HCT116 (cell line): Measurements from ENCODE around the gene PPP4R3A. TPM values are rescaled to one million over a fixed set of nuclear protein-coding genes. Genes with fewer than 3 reads are reported as not detected.

Experiments
- ATAC-seq: fragments of 200-7000 bp; cut with Tn5 transposase; 2 replicates; pipeline ENCODE4 v1.9.1; 2020; ENCODE audit warnings: mild to moderate bottlenecking, moderate library complexity
- BruUV-seq: library from RNA; stranded (reverse); fragments of 400-500 nt; replicated peaks from 2 replicates; lab custom pipeline; 2021; lab: Mats Ljungman, UMichigan
- CTCF ChIA-PET: fragments of 300-600 bp; sonication (Branson Sonifier 250); formaldehyde crosslinking; loops from one replicate; lab custom pipeline; 2021; ENCODE audit warnings: antibody characterized with exemption; lab: Charles Lee
- POLR2A ChIA-PET: fragments of 300-600, 350-600 bp; sonication (Branson Sonifier 250); formaldehyde crosslinking; loops from one replicate; lab custom pipeline; 2021; ENCODE audit warnings: antibody characterized with exemption; lab: Charles Lee
- RAD21 ChIA-PET, 2 experiments: fragments of 300-600 bp; sonication (Branson Sonifier 250); formaldehyde crosslinking; loops; one replicate each; lab custom pipeline; 2023; ENCODE audit warnings: low total read pairs in 2 of 2; ENCODE audit not compliant: uncharacterized antibody in 2 of 2, unreplicated experiment in 2 of 2, low non-redundant PET in 1 of 2; lab: Charles Lee
- DNase-seq: peaks from one replicate; pipeline ENCODE4 v3.0.0-alpha.2; 2010; ENCODE audit warnings: low read depth, low spot score
- H2AFZ ChIP-seq: fragments of 200-600 bp; shearing (Covaris generic), sonication (generic); 2 replicates; pipeline ENCODE4 v1.6.1; 2017; ENCODE audit warnings: low read depth, mixed run types, mixed read lengths, antibody characterized with exemption, low read length; ENCODE audit not compliant: poor library complexity, severe bottlenecking
- H3K27ac ChIP-seq: 2 replicates; pipeline ENCODE4 v1.5.1; 2012; ENCODE audit warnings: low read depth, low read length
- H3K27me3 ChIP-seq: fragments of 200-600 bp; sonication (generic); 2 replicates; pipeline ENCODE4 v1.6.1; 2016; ENCODE audit warnings: mixed run types, low read length, mixed read lengths; ENCODE audit not compliant: insufficient read depth
- H3K36me3 ChIP-seq, 2 experiments: fragments of 200-500 bp in 1 of 2; fragments of 200-600 bp in 1 of 2; sonication (Bioruptor generic) in 1 of 2; sonication (generic) in 1 of 2; 2 replicates each; pipeline versions ENCODE4 v1.5.1 to v1.6.1; 2014 to 2016; ENCODE audit warnings: low read length in 2 of 2, inconsistent platforms in 1 of 2, mixed read lengths in 1 of 2, mixed run types in 1 of 2; ENCODE audit not compliant: insufficient read depth in 2 of 2, control insufficient read depth in 1 of 2
- H3K4me1 ChIP-seq, 2 experiments: fragments of 200-600 bp in 1 of 2; sonication (generic) in 1 of 2; 2 replicates each; pipeline versions ENCODE4 v1.5.1 to v1.6.1; 2012 to 2017; ENCODE audit warnings: low read length in 2 of 2, inconsistent platforms in 1 of 2, mild to moderate bottlenecking in 1 of 2, mixed read lengths in 1 of 2, mixed run types in 1 of 2, moderate library complexity in 1 of 2; ENCODE audit not compliant: insufficient read depth in 2 of 2, control insufficient read depth in 1 of 2
- H3K4me2 ChIP-seq: fragments of 200-600 bp; sonication (generic); 2 replicates; pipeline ENCODE4 v1.6.1; 2017; ENCODE audit warnings: mixed run types, low read length, mixed read lengths
- H3K4me3 ChIP-seq, 2 experiments: fragments of 200-600 bp in 1 of 2; sonication (generic) in 1 of 2; replicated peaks in 1 of 2; 2 replicates each; pipeline ENCODE4 v1.5.1; 2011 to 2016; ENCODE audit warnings: low read length in 2 of 2, control low read depth in 1 of 2, low read depth in 1 of 2, mild to moderate bottlenecking in 1 of 2, mixed read lengths in 1 of 2, mixed run types in 1 of 2
- H3K79me2 ChIP-seq: fragments of 200-600 bp; sonication (generic); 2 replicates; pipeline ENCODE4 v1.6.1; 2017; ENCODE audit warnings: mild to moderate bottlenecking, mixed run types, low read length, moderate library complexity, mixed read lengths; ENCODE audit not compliant: insufficient read depth
- H3K9ac ChIP-seq: fragments of 200-600 bp; sonication (generic); 2 replicates; pipeline ENCODE4 v1.6.1; 2016; ENCODE audit warnings: low read length, mixed read lengths
- H3K9me2 ChIP-seq: fragments of 200-600 bp; sonication (generic), shearing (Covaris generic); 2 replicates; pipeline ENCODE4 v1.6.1; 2017; ENCODE audit warnings: mixed run types, mild to moderate bottlenecking, moderate library complexity; ENCODE audit not compliant: insufficient read depth
- H3K9me3 ChIP-seq, 2 experiments: fragments of 200-500 bp in 1 of 2; fragments of 200-600 bp in 1 of 2; sonication (Bioruptor generic) in 1 of 2; sonication (generic) in 1 of 2; 2 replicates each; pipeline ENCODE4 v1.6.1; 2014 to 2017; ENCODE audit warnings: low read length in 2 of 2, mixed read lengths in 2 of 2, inconsistent platforms in 1 of 2, low read depth in 1 of 2, mild to moderate bottlenecking in 1 of 2, mixed run types in 1 of 2, moderate library complexity in 1 of 2; ENCODE audit not compliant: control insufficient read depth in 1 of 2, insufficient read depth in 1 of 2
- H4K20me1 ChIP-seq: fragments of 200-600 bp; sonication (generic), shearing (Covaris generic); 2 replicates; pipeline ENCODE4 v1.6.1; 2017; ENCODE audit warnings: mixed run types, mild to moderate bottlenecking, moderate library complexity; ENCODE audit not compliant: insufficient read depth
- ATF3 ChIP-seq: IDR thresholded peaks from 2 replicates; pipeline ENCODE4 v1.6.1; 2012
- CEBPB ChIP-seq: IDR thresholded peaks from 2 replicates; pipeline ENCODE4 v1.6.1; 2012; ENCODE audit warnings: low read depth
- CTCF ChIP-seq, 3 experiments: fragments of 200-600 bp in 1 of 3; sonication (generic) in 1 of 3; IDR thresholded peaks in 2 of 3; conservative IDR thresholded peaks in 1 of 3; 2 replicates each; pipeline ENCODE4 v1.5.1; 2012 to 2017; ENCODE audit warnings: low read depth in 2 of 3, low read length in 2 of 3, antibody characterized with exemption in 1 of 3, borderline replicate concordance in 1 of 3, control low read depth in 1 of 3, mild to moderate bottlenecking in 1 of 3, mixed read lengths in 1 of 3, mixed run types in 1 of 3, moderate library complexity in 1 of 3; ENCODE audit not compliant: insufficient read depth in 1 of 3
- EGR1 ChIP-seq: IDR thresholded peaks from 2 replicates; pipeline ENCODE4 v1.6.1; 2012; ENCODE audit warnings: low read depth
- EZH2 ChIP-seq: fragments of 200-600 bp; sonication (generic); IDR thresholded peaks from 2 replicates; pipeline ENCODE4 v1.6.1; 2017; ENCODE audit warnings: antibody characterized with exemption, mixed run types
- EZH2phosphoT487 ChIP-seq: fragments of 200-600 bp; IDR thresholded peaks from 2 replicates; pipeline ENCODE4 v1.6.1; 2018; ENCODE audit warnings: antibody characterized with exemption, borderline replicate concordance
- FOSL1 ChIP-seq: IDR thresholded peaks from 2 replicates; pipeline ENCODE4 v1.6.1; 2012; ENCODE audit warnings: low read depth
- JUND ChIP-seq: IDR thresholded peaks from 2 replicates; pipeline ENCODE4 v1.6.1; 2012
- POLR2A ChIP-seq: IDR thresholded peaks from 2 replicates; pipeline ENCODE4 v1.7.0; 2011; ENCODE audit warnings: borderline replicate concordance; ENCODE audit not compliant: insufficient read depth, insufficient read length; ENCODE audit errors: extremely low read depth
- RAD21 ChIP-seq: IDR thresholded peaks from 2 replicates; pipeline ENCODE4 v1.6.1; 2012; ENCODE audit warnings: low read depth, mild to moderate bottlenecking
- SIN3A ChIP-seq: IDR thresholded peaks from 2 replicates; pipeline ENCODE4 v1.6.1; 2012; ENCODE audit warnings: low read depth
- SP1 ChIP-seq: IDR thresholded peaks from 2 replicates; pipeline ENCODE4 v1.6.1; 2012; ENCODE audit warnings: low read depth
- SRF ChIP-seq: IDR thresholded peaks from 2 replicates; pipeline ENCODE4 v1.6.1; 2012; ENCODE audit warnings: low read depth
- TCF7L2 ChIP-seq: IDR thresholded peaks from 2 replicates; pipeline ENCODE4 v1.7.0; 2011; ENCODE audit warnings: borderline replicate concordance, inconsistent platforms; ENCODE audit not compliant: insufficient read depth, insufficient read length; ENCODE audit errors: extremely low read depth
- YY1 ChIP-seq: IDR thresholded peaks from 2 replicates; pipeline ENCODE4 v1.6.1; 2011; ENCODE audit warnings: low read length, low read depth, moderate library complexity, mild to moderate bottlenecking; ENCODE audit not compliant: insufficient replicate concordance; ENCODE audit errors: extremely low read depth
- ZFX ChIP-seq: fragments of 450-650 bp; IDR thresholded peaks from 2 replicates; pipeline ENCODE4 v1.6.1; 2017
- ZNF274 ChIP-seq: fragments of 200-500 bp; sonication (Bioruptor generic); IDR thresholded peaks from 2 replicates; pipeline ENCODE4 v1.6.1; 2014; ENCODE audit warnings: mild to moderate bottlenecking, low read depth, low read length, inconsistent platforms
- intact Hi-C: fragments of 100-400 bp; cut with micrococcal nuclease; formaldehyde crosslinking; loops from 2 replicates; pipeline ENCODE4 v1.10.0; 2022
- total RNA-seq: library from RNA; stranded (reverse); gene quantifications from one replicate; pipeline ENCODE4 v1.2.1, GENCODE V29; 2021; ENCODE audit not compliant: unreplicated experiment
- TF ChIP-seq, protein P1 (sequence below): IDR thresholded peaks from 2 replicates; pipeline ENCODE4 v1.6.1; 2012; ENCODE audit warnings: low read depth

PPP4R3A gene
- total RNA-seq, 1 experiment from 2014 or later: 67.7 TPM

GRCh38 chr14:91545204-91545603 lies 35.1 kb upstream of the PPP4R3A start:
- H3K4me1 ChIP-seq: no peaks in the 10 kb centered on the region
- H3K9ac ChIP-seq: no peak overlapping the region
- H3K36me3 ChIP-seq: no peaks in the 10 kb centered on the region
- no peak overlapping the region for H3K4me3 ChIP-seq
- CTCF ChIA-PET: no interaction called here
- DNase-seq: no peak
- H3K9me2 ChIP-seq: no peaks in the 10 kb centered on the region
- H3K27ac ChIP-seq: no peak overlapping the region
- ATAC-seq: no peak
- intact Hi-C loops: no loop called here
- H3K27me3 ChIP-seq: no peaks in the 10 kb centered on the region
- no peaks in the 10 kb centered on the region; a peak in 1 of 4 replicates for H3K9me3 ChIP-seq
- H3K79me2 ChIP-seq: no peaks in the 10 kb centered on the region
- no peak overlapping the region for H3K4me2 ChIP-seq
- no peak overlapping the region for H2AFZ ChIP-seq
- H4K20me1 ChIP-seq: no peaks in the 10 kb centered on the region
- RAD21 ChIA-PET: no interaction called here
- no TSS peak for BruUV-seq
- TF ChIP-seq EZH2phosphoT487: no peak
- no peak for TF ChIP-seq TCF7L2
- TF ChIP-seq ATF3: no peak
- no peak for TF ChIP-seq FOSL1
- no peak for TF ChIP-seq RAD21
- no peak for TF ChIP-seq YY1
- no peak for TF ChIP-seq POLR2A
- no peak for TF ChIP-seq ZFX
- TF ChIP-seq CEBPB: no peak
- no peak for TF ChIP-seq SIN3A
- TF ChIP-seq SRF: no peak
- no peak for TF ChIP-seq ZNF274
- no peak for TF ChIP-seq JUND
- TF ChIP-seq, protein P1, sequence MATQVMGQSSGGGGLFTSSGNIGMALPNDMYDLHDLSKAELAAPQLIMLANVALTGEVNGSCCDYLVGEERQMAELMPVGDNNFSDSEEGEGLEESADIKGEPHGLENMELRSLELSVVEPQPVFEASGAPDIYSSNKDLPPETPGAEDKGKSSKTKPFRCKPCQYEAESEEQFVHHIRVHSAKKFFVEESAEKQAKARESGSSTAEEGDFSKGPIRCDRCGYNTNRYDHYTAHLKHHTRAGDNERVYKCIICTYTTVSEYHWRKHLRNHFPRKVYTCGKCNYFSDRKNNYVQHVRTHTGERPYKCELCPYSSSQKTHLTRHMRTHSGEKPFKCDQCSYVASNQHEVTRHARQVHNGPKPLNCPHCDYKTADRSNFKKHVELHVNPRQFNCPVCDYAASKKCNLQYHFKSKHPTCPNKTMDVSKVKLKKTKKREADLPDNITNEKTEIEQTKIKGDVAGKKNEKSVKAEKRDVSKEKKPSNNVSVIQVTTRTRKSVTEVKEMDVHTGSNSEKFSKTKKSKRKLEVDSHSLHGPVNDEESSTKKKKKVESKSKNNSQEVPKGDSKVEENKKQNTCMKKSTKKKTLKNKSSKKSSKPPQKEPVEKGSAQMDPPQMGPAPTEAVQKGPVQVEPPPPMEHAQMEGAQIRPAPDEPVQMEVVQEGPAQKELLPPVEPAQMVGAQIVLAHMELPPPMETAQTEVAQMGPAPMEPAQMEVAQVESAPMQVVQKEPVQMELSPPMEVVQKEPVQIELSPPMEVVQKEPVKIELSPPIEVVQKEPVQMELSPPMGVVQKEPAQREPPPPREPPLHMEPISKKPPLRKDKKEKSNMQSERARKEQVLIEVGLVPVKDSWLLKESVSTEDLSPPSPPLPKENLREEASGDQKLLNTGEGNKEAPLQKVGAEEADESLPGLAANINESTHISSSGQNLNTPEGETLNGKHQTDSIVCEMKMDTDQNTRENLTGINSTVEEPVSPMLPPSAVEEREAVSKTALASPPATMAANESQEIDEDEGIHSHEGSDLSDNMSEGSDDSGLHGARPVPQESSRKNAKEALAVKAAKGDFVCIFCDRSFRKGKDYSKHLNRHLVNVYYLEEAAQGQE: no peak
- no peak for TF ChIP-seq EGR1
- no peak for TF ChIP-seq CTCF (IDR thresholded peaks at IDR 0.05 in 2 of 3, conservative IDR thresholded peaks at IDR 0.05 in 1 of 3; ENCODE audit: borderline replicate concordance in 1 of 3, insufficient read depth in 1 of 3, low read depth in 2 of 3, low read length in 2 of 3)
- TF ChIP-seq SP1: no peak
- TF ChIP-seq EZH2: no peak
- TF ChIP-seq, all 23 proteins: peak for 0
- POLR2A ChIA-PET: no interaction called here
